ENCODE results near the gene PVALB.
A peak's percentile ranks its signal among the peaks of the same experiment; 100 is the strongest.

PVALB gene

DNA sequence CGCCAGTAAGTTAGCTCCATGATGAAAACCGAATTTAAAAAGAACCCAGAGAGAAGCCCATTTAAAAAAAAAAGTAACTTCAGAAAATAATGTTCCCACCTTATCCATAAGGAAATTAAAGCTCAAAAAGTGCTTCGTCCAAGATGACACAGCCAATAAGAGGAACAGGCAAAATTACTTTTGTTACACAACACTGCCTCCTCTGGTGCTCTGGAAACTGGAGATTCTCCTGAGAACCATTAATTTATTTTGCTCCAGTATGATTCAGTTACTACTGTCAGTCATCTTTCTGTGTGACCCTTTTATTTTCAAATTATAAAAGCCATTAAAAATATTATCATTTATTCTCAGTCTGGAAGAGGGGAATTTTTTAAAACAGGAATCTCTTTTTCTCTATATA lies 42.9 kb downstream of the PVALB start:
- DNase-seq (ENCODE audit: low read depth, low spot score) = no peak

GRCh38 chr22:36772451-36772850 lies 44.4 kb downstream of the PVALB start:
- DNase-seq (ENCODE audit: low read depth, low spot score) = no peak

- DNase-seq (ENCODE audit: low read depth, low spot score) = no peak
Measured at GRCh38 chr22:36771356-36772063, 45.3 kb downstream of the PVALB start.

GRCh38 chr22:36770513-36771231 lies 46.2 kb downstream of the PVALB start:
- peak; percentile 57 for DNase-seq (ENCODE audit: low read depth, low spot score)

- DNase-seq (ENCODE audit: low read depth, low spot score) = no peak
Measured at GRCh38 chr22:36769541-36770512, 47.0 kb downstream of the PVALB start.

DNA sequence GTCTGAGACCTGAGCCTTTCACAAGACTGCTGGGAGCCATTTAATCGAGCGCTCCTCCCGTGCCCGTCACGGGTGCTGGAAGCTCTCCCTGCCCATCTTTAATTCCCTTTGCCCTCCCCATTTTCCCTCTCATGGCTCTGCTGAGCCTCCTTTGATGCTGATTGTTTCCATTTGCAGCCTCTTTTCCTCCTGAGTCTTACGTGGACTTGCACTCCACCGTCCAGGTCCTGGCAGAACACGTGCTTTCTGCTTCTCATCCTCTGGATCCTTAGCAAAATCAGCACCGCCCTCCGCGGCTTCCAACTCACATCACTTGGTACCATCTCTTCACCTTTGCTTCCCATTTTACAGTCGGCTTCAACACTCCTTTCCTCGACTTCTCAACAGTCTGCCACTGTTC lies 48.2 kb downstream of the PVALB start:
- DNase-seq (ENCODE audit: low read depth, low spot score) = no peak

- DNase-seq (ENCODE audit: low read depth, low spot score) = no peak
Measured at GRCh38 chr22:36768141-36768540, 48.7 kb downstream of the PVALB start.

DNA sequence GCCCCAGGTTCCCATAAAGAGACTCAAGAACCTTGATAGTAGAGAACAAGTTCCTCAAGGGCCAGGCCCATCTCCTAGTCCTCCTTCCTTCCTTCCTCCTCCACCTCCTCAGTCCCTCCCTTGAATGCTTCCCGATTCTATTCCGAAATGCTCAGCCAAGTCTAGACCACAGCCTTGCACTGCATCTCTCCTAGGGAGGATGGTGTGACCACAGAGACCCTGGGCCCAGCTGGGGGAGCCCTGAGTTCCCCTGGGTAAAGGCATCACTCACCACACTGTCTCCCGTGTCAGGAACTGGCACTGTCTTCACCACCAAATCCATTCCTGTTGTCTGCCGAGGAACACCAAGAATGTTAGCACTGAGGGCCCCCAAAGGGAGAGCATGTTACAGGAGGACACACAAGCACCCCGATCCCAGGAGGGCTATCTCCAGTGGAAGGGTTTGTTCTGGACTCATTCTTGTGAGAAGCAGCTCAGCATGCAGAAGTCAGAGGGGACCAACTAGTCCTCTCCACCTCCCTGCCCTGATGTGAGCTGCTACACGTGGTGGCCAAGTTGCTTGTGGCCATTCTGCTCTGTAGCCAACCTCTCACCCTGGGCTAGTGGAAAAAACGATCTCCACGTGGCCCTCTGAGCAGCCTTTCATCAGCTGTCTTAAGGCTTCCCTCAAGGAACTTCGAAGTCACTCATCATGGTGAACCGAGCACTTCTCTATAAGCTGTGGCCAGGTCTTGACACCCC lies 49.6 kb downstream of the PVALB start:
- no peak for DNase-seq (ENCODE audit: low read depth, low spot score)

GRCh38 chr22:36765943-36766450 lies 50.8 kb downstream of the PVALB start:
- DNase-seq (ENCODE audit: low read depth, low spot score) = no peak

DNA sequence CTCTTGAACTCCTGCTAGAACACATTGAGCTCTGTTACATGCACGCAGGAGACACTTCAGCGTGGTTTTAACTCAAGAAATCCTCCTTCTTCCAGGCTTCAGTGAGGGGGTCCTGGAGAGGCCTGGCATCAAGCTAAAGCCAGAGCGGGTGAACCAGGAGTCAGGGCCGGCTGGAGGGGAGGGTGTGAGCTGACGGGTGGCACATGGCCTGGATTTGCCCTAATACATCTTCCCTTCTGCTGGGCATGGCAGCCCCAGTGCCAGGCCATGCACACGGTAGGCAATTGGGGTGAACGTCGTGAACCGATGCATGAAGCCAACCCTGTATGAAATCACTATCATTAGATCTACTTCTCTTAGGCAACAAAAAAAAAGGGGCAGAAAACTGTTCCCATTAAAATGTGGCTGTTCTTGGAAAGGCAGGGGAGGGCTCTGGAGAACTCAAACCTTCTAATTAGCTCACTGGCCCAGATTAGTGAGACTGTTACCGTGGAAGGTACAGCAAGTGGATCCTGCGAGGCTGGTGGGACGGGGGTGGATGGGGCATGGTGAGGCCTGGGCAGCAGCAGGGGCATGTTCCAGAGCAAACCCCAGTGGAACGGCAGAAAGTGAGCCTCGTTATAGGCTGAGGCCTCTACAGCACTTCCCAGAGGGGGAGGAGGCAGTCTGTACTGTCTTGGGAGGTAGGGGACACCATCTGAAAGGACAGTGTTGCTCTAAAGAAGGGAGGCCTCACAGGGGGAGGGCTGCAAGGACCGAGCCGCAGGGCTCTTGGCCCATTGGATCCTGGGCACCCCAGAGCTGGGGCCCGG lies 51.5 kb downstream of the PVALB start:
- no peak for DNase-seq (ENCODE audit: low read depth, low spot score)

- DNase-seq (ENCODE audit: low read depth, low spot score) = no peak
Measured at GRCh38 chr22:36764641-36765040, 52.2 kb downstream of the PVALB start.

DNA sequence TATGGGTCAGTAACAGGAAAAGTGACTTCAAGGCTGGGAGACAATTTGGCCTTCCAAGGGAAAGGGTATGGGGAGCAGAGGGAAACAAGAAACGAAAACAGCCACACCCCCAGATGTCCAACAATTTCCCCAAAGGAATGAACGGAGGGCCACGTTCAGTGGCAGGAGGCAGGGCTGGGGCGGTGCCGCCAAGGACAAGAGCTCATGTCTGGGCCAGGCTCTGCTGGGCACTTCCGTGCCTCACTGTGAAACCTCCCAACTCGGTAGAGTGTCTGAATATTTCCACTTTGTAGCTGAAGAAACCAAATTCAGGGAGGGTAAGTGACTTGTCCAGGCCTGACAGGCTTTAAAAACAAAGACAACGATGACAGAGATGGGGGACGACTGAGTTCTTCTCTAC lies 52.8 kb downstream of the PVALB start:
- no peak for DNase-seq (ENCODE audit: low read depth, low spot score)

DNA sequence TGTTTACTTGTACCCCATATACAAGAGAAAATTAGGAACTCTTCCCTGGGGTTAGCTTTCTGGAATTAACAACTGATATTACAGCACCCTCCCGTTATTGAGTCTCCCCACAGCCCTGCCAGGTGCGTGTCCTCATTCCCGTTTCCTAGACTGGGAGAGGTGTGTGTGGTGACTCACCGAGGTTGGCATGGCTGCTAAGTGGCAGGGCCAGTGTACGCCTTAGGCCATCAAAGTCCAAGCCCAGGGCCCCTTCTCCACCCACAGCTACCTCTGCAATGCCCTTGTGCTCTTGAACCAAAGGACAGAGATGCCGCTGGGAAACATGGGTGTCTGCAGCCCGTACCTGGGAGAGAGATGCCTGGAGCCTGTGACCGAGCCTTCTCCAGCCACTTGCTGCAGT lies 53.3 kb downstream of the PVALB start:
- no peak for DNase-seq (ENCODE audit: low read depth, low spot score)

GRCh38 chr22:36762687-36763260 lies 54.1 kb downstream of the PVALB start:
- no peak for DNase-seq (ENCODE audit: low read depth, low spot score)

- no peak for DNase-seq (ENCODE audit: low read depth, low spot score)
Measured at GRCh38 chr22:36761553-36762240, 55.1 kb downstream of the PVALB start.

DNA sequence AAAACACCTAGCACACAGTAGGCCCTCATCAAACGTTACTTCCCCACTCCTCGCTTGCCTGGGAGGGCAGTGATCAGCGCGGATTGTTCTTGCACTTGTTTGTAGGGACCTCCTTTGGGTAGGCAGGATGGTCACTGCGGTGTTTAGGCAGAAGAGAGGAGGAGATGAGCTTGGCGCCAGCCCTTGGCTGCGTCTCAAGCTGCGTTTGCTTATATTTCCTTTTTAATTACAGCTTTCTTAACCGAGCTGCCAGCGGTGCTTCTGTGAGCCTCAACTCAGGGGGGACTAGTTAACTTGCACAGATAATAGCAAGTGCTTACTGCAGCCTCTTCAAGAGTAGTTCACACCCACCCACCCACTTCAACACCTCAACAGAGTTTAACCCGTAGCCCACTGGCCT lies 56.0 kb downstream of the PVALB start:
- no peak for DNase-seq (ENCODE audit: low read depth, low spot score)

DNA sequence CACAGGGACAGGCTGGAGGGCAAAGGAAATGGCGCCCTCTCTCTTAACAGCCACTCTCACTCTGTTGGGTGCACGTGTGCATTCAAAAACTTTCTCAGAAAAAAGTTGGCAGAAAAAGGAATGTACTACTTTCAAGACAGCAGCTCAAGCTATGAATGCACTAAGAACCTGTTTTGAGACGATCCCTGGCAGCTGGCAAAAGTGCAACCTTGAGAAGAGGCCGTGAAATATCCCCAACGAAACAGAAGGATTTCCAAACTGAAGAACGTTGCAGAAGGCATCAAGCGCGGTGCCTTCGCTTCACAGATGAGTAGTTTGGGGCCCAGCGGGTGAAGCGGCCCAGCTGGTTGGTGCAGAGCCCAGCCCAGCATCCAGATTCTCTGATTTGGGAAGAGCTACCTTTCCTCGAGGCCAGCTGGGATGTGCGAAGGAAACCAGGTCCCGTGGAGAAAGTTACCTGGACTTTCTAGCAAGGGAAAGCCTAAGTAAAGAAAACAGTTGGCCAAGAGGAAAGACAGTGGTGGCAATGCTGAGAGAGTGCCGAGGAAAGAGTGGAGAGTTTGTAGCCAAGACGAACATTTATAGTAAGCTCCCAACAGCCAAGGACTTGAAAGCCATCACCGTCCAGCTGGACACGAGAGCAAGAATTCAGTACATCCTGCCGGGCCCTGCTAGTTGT lies 57.2 kb downstream of the PVALB start:
- no peak for DNase-seq (ENCODE audit: low read depth, low spot score)

DNA sequence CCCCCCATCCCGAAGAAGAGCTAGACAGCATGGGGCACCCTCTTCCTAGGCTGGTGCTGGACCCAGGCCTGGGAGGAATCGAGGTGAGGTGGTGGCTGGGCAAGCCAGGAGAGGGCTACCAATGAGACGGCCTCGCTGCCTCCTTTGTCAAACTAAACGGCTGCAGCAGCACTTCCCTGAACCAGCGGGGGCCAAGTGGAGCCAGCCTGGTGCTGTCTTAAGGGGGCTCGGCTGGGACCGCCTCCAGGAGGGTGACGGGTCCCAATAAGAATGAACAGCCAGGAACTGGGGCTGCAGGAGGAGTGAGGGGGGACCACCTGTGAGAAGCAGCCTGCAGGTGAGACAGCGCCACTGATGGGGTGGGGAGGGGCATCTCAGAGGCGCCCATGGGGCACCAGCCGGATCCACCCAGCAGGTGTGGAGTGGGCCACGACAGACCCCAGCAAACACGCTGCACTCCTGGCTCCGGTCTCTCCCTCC lies 58.0 kb downstream of the PVALB start:
- DNase-seq (ENCODE audit: low read depth, low spot score) = no peak

All from ELF-1 (cell line).